ENCODE data around the gene ANGPTL1. TPM values are rescaled to one million over a fixed set of nuclear protein-coding genes. Genes with fewer than 3 reads are reported as not detected.
"Not testable (repeated sequence)": the region's sequence is repeated elsewhere in the genome, so short reads cannot be mapped to it uniquely, and the experiment has no call there.

Gene ANGPTL1
- total and polyA plus RNA-seq, 5 donors, result 13.2 to 25.7 (median 19.1) TPM

DNA sequence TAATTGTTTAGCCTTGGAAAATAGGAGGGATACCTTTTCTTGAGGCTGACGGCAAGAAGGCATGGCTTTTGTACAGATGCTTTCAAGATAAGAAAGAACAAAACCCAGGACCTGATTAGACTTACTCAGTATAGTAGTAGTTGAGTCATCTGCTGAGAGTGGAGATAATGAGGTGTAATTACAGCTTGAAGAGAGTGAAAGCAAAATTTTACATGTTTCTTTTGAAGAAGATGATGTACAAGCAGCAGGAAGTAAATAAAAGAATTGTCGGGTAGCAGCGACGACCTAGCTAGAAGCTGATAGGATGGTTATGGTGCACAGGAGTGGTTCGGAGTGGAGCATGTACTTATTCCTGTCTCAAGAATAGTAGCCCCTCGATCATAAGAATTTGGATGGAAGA is 6.6 kb downstream of the ANGPTL1 start:
- Histone ChIP-seq H3K27ac (ENCODE audit: low read length) (no peak overlapping the region), H3K4me1 (ENCODE audit: control insufficient read depth, insufficient read depth, low read length) (no peaks in the 10 kb centered on the region), H3K27me3 (ENCODE audit: control insufficient read depth, insufficient read depth) (no peaks in the 10 kb centered on the region), H3K9me3 (ENCODE audit: control insufficient read depth, low read length) (no peaks in the 10 kb centered on the region), H3K4me3 (ENCODE audit: low read length) (no peak overlapping the region)
- WGBS, result 85% methylated on average over 6 of the region's 6 CpGs
- intact Hi-C loops (cut with DNase I), result no loop called here
- no peak for DNase-seq
- no peak for ATAC-seq

DNA sequence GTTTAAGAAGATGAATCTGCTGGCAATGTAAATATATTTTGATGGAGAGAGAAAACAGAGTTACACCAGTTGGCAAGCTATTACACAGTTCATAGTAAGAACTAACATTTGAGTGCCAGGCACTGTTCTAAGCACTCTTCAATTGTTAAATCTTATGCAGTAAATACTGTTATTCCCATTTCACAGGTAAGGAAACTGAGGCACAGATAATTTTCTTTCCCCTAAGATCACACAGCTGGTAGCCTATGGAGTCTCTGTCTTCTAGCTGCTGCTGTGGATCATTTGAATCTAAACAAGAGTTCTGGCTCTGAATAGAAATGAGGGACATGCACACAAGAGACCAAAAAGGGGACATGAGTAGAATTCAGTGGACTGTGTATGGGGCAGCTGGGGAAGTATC is 8.0 kb downstream of the ANGPTL1 start:
- Histone ChIP-seq H3K4me1 (ENCODE audit: control insufficient read depth, insufficient read depth, low read length) (no peaks in the 10 kb centered on the region), H3K27ac (ENCODE audit: low read length) (no peak overlapping the region), H3K9me3 (ENCODE audit: control insufficient read depth, low read length) (no peaks in the 10 kb centered on the region), H3K27me3 (ENCODE audit: control insufficient read depth, insufficient read depth) (no peaks in the 10 kb centered on the region), H3K4me3 (ENCODE audit: low read length) (no peak overlapping the region)
- DNase-seq, result no peak
- no peak for ATAC-seq
- intact Hi-C loops (cut with DNase I), result no loop called here

DNA sequence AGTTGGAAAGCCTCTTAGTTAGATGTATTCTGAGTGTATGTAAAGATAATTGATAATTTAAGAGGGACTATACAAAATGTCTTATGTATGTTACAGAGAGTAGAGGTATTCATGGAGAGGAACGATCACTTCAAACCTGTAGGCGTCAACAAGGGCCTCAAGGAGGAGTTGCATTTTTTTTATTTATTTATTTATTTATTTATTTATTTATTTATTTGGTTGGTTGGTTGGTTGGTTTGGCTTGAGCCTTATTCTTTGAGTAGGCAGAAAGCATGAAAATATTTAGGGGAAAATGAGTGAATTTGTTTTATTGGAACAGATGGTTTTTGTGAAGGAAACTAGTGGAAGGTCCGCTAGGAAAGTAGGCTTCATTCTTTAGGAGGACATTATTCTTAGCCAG is 8.5 kb downstream of the ANGPTL1 start:
- Histone ChIP-seq H3K27ac (ENCODE audit: low read length) (no peak overlapping the region), H3K9me3 (ENCODE audit: control insufficient read depth, low read length) (no peaks in the 10 kb centered on the region), H3K27me3 (ENCODE audit: control insufficient read depth, insufficient read depth) (no peaks in the 10 kb centered on the region), H3K4me3 (ENCODE audit: low read length) (no peak overlapping the region), H3K4me1 (ENCODE audit: control insufficient read depth, insufficient read depth, low read length) (no peaks in the 10 kb centered on the region)
- DNase-seq, result no peak
- WGBS, result 98% methylated on average over 3 of the region's 3 CpGs
- intact Hi-C loops (cut with DNase I), result no loop called here
- no peak for ATAC-seq

DNA sequence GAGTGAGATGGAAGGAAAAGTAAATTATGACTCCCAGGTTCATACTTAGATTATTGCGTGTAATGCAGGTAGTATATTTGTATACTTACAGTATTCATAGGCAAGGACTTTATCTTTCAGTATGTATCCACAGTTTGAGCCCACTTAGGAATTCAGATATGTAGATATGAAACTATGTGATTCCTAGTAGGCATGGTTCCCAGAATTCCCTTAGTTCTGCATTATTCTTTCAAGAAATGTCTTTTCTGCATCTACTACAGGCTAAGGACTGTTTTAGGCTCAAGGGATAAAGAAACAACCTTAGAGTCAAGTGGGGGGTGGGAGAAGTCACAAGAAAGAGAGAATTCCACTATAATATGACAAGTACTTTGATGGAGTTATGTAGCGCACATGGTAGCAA is 13.8 kb downstream of the ANGPTL1 start:
- intact Hi-C loops (cut with DNase I), result no loop called here

DNA sequence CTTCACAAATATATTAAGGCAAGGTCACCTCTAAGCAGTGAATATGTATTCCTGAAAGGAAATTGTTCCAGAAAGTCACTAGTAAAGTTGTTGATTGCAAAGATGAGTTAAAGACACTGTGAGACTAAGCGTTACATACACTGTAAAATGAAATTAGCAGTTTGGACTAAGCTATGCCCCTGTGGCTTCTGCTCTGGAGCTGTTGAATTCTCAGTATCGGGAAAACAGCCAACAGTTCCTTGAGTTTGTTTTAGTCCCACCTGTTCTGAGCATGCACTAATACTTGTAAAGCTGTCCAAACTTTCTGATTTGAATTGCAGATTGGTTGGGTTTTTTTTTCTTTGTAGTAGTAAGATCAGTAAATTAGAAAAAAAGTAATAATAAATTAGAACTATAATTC is 21.0 kb downstream of the ANGPTL1 start:
- no peaks in the 10 kb centered on the region for H3K27me3 ChIP-seq (ENCODE audit: control insufficient read depth, insufficient read depth)
- H3K9me3 ChIP-seq (ENCODE audit: control insufficient read depth, low read length), result no peaks in the 10 kb centered on the region
- WGBS, result 70% methylated on average over 2 of the region's 2 CpGs
- intact Hi-C loops (cut with DNase I), result no loop called here
- no peaks in the 10 kb centered on the region for H3K4me1 ChIP-seq (ENCODE audit: control insufficient read depth, insufficient read depth, low read length)
- ATAC-seq (no peak), DNase-seq (no peak)
- no peak overlapping the region for H3K27ac ChIP-seq (ENCODE audit: low read length)
- H3K4me3 ChIP-seq (ENCODE audit: low read length), result no peak overlapping the region

More for the DNA sequence above, 13.8 kb downstream of the ANGPTL1 start:
- Histone ChIP-seq H3K27ac (ENCODE audit: low read length) (no peak overlapping the region), H3K9me3 (ENCODE audit: control insufficient read depth, low read length) (no peaks in the 10 kb centered on the region), H3K4me1 (ENCODE audit: control insufficient read depth, insufficient read depth, low read length) (no peaks in the 10 kb centered on the region), H3K4me3 (ENCODE audit: low read length) (no peak overlapping the region), H3K27me3 (ENCODE audit: control insufficient read depth, insufficient read depth) (no peaks in the 10 kb centered on the region)
- ATAC-seq (no peak), DNase-seq (no peak)
- 97% methylated on average over 2 of the region's 2 CpGs for WGBS

DNA sequence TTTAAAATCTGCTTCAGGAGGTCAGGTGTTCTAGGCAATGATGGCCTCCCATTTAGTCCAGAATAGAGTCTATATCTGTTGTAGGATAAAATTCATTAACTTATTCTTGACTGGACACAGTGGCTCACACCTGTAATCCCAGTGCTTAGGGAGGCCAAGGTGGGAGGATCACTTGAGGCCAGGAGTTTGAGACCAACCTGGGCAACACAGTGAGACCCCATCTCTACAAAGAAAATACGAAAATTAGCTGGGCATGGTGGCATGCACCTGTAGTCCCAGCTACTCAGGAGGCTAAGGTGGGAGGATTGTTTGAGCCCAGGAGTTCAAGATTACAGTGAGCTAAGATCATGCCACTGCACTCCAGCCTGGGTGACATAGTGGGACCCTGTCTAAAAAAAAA is 23.0 kb downstream of the ANGPTL1 start:
- 95% methylated on average over 1 of the region's 1 CpG for WGBS
- H3K4me3 ChIP-seq (ENCODE audit: low read length); H3K27me3 ChIP-seq (ENCODE audit: control insufficient read depth, insufficient read depth); ATAC-seq; intact Hi-C loops (cut with DNase I); DNase-seq; H3K4me1 ChIP-seq (ENCODE audit: control insufficient read depth, insufficient read depth, low read length); H3K27ac ChIP-seq (ENCODE audit: low read length); H3K9me3 ChIP-seq (ENCODE audit: control insufficient read depth, low read length): not testable (repeated sequence)

DNA sequence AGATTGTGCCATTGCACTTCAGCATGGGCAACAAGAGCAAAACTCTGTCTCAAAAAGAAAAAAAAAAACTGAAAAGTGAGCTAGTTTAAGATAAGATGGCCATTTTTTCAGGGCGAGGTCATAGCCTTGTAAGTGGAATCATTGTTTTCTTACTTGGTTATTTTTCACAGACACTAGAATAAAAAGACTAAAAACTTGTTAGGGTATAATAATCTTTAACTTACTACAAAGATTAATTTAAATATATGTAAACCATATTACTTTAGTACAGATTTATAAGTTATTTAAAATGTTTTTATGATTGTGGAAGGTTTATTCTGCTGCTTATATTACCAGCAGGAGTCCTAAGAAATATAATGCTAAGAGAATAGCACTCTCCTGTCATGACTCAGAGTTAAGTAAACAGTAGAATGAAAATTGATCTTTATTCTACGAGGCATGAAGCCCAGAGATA is 23.5 kb downstream of the ANGPTL1 start:
- no peaks in the 10 kb centered on the region for H3K9me3 ChIP-seq (ENCODE audit: control insufficient read depth, low read length)
- no peak for ATAC-seq

DNA sequence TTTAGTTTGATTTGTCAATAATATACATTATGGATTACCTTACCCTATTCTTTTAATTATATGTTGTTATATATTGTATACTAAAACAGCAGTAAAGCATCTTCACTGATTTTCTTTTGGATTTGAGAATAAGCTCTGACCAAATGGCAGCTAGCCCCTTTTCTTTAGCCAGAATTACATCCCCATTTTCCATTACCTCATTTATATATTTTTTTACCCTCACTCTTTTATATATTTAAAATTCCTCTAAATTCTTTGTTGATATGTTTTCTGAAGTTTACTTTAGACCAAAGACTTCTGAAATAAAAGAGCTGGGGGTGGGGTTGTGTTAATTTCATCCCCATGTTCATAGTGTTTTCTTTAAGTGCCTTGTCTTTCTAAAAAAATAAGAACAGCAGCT is 24.6 kb downstream of the ANGPTL1 start:
- intact Hi-C loops (cut with DNase I), result no loop called here
- Histone ChIP-seq H3K4me1 (ENCODE audit: control insufficient read depth, insufficient read depth, low read length) (no peaks in the 10 kb centered on the region), H3K27me3 (ENCODE audit: control insufficient read depth, insufficient read depth) (no peaks in the 10 kb centered on the region), H3K4me3 (ENCODE audit: low read length) (no peak overlapping the region), H3K27ac (ENCODE audit: low read length) (no peak overlapping the region), H3K9me3 (ENCODE audit: control insufficient read depth, low read length) (no peaks in the 10 kb centered on the region)
- ATAC-seq (no peak), DNase-seq (no peak)

More for the DNA sequence above, 23.5 kb downstream of the ANGPTL1 start:
- H3K27ac ChIP-seq (ENCODE audit: low read length), result no peak overlapping the region
- intact Hi-C loops (cut with DNase I), result no loop called here
- no peaks in the 10 kb centered on the region for H3K27me3 ChIP-seq (ENCODE audit: control insufficient read depth, insufficient read depth)
- DNase-seq, result no peak
- 59% methylated on average over 2 of the region's 2 CpGs for WGBS
- no peaks in the 10 kb centered on the region for H3K4me1 ChIP-seq (ENCODE audit: control insufficient read depth, insufficient read depth, low read length)
- H3K4me3 ChIP-seq (ENCODE audit: low read length), result no peak overlapping the region

DNA sequence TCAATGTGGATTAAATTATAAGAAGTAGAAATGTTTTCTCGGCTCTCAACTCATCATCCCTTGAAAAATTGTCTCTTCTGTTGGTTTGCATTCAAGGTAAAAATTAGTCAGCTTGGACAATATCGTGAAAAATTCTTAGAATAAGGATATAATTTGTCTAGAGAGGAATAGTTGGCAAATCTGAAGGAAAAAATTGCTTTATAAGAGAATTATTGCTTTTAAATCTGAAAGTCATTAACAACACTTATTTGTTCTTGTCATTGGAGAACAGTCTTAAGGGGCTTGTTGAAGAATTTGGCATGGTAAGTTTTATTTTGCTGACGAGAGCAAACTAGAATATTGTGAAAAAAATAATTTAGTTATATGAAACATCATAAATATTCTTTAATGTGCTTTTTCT is 26.4 kb downstream of the ANGPTL1 start:
- Histone ChIP-seq H3K4me1 (ENCODE audit: control insufficient read depth, insufficient read depth, low read length) (no peaks in the 10 kb centered on the region), H3K9me3 (ENCODE audit: control insufficient read depth, low read length) (no peaks in the 10 kb centered on the region), H3K27ac (ENCODE audit: low read length) (no peak overlapping the region), H3K27me3 (ENCODE audit: control insufficient read depth, insufficient read depth) (no peaks in the 10 kb centered on the region), H3K4me3 (ENCODE audit: low read length) (no peak overlapping the region)
- no peak for ATAC-seq
- no peak for DNase-seq
- 67% methylated on average over 3 of the region's 3 CpGs for WGBS
- intact Hi-C loops (cut with DNase I), result no loop called here

DNA sequence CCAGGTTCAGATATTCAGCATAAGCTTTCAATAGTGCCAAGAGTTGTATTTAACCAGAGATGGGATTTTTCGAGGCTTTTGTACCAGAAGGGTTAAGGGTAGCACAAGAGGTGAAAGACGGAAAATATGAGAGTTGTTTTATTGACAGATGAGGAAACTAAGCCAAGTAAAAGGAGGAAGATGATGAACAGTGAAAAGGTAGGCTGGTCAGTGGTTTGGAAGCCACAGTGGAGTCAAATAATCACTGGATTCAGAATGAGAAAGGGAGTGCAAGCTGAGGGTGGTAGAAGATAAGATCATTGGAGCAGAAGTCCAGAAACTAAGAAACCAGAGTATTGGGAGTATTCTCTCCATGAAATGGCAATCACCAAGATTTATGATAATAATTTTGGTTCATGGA is 45.7 kb downstream of the ANGPTL1 start:
- no peak overlapping the region for H3K4me3 ChIP-seq (ENCODE audit: low read length)
- no peak overlapping the region for H3K27ac ChIP-seq (ENCODE audit: low read length)
- no peaks in the 10 kb centered on the region for H3K4me1 ChIP-seq (ENCODE audit: control insufficient read depth, insufficient read depth, low read length)
- no peak for ATAC-seq
- WGBS, result 95% methylated on average over 2 of the region's 2 CpGs
- no peaks in the 10 kb centered on the region for H3K27me3 ChIP-seq (ENCODE audit: control insufficient read depth, insufficient read depth)
- no peak for DNase-seq
- no peaks in the 10 kb centered on the region for H3K9me3 ChIP-seq (ENCODE audit: control insufficient read depth, low read length)
- intact Hi-C loops (cut with DNase I), result no loop called here

DNA sequence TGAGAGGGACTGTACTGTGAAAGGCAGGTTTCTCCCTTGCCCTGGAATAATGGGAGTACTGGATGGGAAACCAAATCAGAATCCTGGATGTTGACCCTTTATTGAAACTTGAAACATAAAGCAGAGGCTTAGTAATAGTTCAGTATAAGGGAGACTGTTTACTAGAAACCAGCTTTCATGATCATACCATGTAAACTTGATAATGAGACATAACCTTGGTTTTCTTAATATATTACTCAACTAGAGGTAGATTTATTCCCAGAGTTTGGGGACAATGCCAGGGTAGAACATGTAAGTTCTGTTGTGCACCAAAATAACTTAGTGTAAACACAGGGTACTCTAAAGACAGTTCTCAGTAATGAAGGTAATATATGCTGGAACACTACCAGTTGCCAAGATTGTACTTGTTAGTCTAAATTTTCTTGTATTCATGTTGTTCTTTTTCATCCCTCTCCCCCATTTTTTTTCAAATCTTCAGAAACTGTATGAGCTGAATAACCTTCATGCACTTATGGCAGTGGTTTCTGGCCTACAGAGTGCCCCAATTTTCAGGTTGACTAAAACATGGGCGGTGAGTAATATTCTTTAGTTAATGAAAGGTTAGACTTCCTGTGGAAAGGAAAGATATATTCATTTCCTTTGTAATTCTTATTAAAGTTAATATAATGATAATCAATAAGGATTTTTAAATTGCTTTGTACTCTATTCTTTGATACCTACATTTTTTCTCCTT is 49.6 kb downstream of the ANGPTL1 start:
- intact Hi-C loops (cut with DNase I), result no loop called here
- Histone ChIP-seq H3K27me3 (ENCODE audit: control insufficient read depth, insufficient read depth) (no peaks in the 10 kb centered on the region), H3K4me1 (ENCODE audit: control insufficient read depth, insufficient read depth, low read length) (no peaks in the 10 kb centered on the region), H3K27ac (ENCODE audit: low read length) (no peak overlapping the region), H3K9me3 (ENCODE audit: control insufficient read depth, low read length) (no peaks in the 10 kb centered on the region), H3K4me3 (ENCODE audit: low read length) (no peak overlapping the region)
- ATAC-seq (no peak), DNase-seq (no peak)
- WGBS, result 93% methylated on average over 1 of the region's 1 CpG

DNA sequence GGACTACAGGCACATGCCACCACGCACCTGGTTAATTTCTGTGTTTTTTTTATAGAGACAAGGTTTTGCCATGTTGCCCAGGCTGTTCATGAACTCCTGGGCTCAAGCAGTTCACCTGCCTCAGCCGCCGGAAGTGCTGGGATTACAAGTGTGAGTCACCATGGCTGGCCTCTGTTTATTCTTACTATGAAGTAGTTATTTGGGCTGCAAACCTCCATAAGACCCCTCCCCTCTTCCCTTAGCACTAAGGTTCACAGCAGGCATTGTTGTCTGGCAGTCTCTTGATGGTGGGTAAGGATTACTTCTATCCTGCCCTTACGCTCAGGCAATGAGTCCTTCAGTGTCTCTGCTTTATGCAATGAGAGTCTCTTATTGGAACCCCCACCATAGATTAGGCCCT is 51.8 kb downstream of the ANGPTL1 start:
- H3K4me3 ChIP-seq (ENCODE audit: low read length), result no peak overlapping the region
- no peaks in the 10 kb centered on the region for H3K27me3 ChIP-seq (ENCODE audit: control insufficient read depth, insufficient read depth)
- H3K27ac ChIP-seq (ENCODE audit: low read length), result no peak overlapping the region
- intact Hi-C loops (cut with DNase I), result loop anchor here in 1 of 4 donors (10.0 kb wide), 1 partner anchor 186 kb away; no protein-coding TSS in a partner anchor
- H3K9me3 ChIP-seq (ENCODE audit: control insufficient read depth, low read length), result no peaks in the 10 kb centered on the region
- no peaks in the 10 kb centered on the region for H3K4me1 ChIP-seq (ENCODE audit: control insufficient read depth, insufficient read depth, low read length)
- 97% methylated on average over 4 of the region's 4 CpGs for WGBS
- ATAC-seq (no peak), DNase-seq (no peak)
